ENCODE measurements around the gene ERVFRD-1.

ERVFRD-1 gene

GRCh38 chr6:11110921-11111768, at the start of gene ERVFRD-1:
TSS of gene ERVFRD-1 (minus strand) at chr6:11111725. CDS start at chr6:11105310, 6,415 bp downstream.
- DNase-seq, result no peak

- DNase-seq, result no peak
These were observed 48.7 kb upstream of the ERVFRD-1 start for GRCh38 chr6:11160199-11160598.

- DNase-seq, result peak; percentile 46
These were observed 44.1 kb upstream of the ERVFRD-1 start for GRCh38 chr6:11155589-11155988.

GRCh38 chr6:11153447-11153846, 41.9 kb upstream of the ERVFRD-1 start:
- no peak for DNase-seq

- DNase-seq, result no peak
These were observed 41.1 kb upstream of the ERVFRD-1 start for GRCh38 chr6:11152581-11152980.

GRCh38 chr6:11151488-11151887, 40.0 kb upstream of the ERVFRD-1 start:
- DNase-seq, result no peak

GRCh38 chr6:11149551-11149950, 38.0 kb upstream of the ERVFRD-1 start:
- DNase-seq, result no peak

GRCh38 chr6:11146117-11146826, 34.7 kb upstream of the ERVFRD-1 start:
- DNase-seq, result no peak

- DNase-seq, result peak; percentile 88
These were observed 32.9 kb upstream of the ERVFRD-1 start for GRCh38 chr6:11144393-11144851.

- DNase-seq, result peak; percentile 91
These were observed 32.2 kb upstream of the ERVFRD-1 start for GRCh38 chr6:11143394-11144371.

GRCh38 chr6:11142296-11143027, 30.9 kb upstream of the ERVFRD-1 start:
- no peak for DNase-seq

- DNase-seq, result no peak
These were observed 29.8 kb upstream of the ERVFRD-1 start for GRCh38 chr6:11141295-11141694.

GRCh38 chr6:11140056-11140455, 28.5 kb upstream of the ERVFRD-1 start:
- no peak for DNase-seq

- peak; percentile 19 for DNase-seq
These were observed 27.8 kb upstream of the ERVFRD-1 start for GRCh38 chr6:11139051-11139960.

GRCh38 chr6:11136809-11137208, 25.3 kb upstream of the ERVFRD-1 start:
- no peak for DNase-seq

GRCh38 chr6:11133281-11133680, 21.8 kb upstream of the ERVFRD-1 start:
- no peak for DNase-seq

GRCh38 chr6:11132194-11132888, 20.8 kb upstream of the ERVFRD-1 start:
- DNase-seq, result no peak

- DNase-seq, result no peak
These were observed 19.1 kb upstream of the ERVFRD-1 start for GRCh38 chr6:11130605-11131004.

GRCh38 chr6:11129908-11130565, 18.5 kb upstream of the ERVFRD-1 start:
- DNase-seq, result no peak

- DNase-seq, result no peak
These were observed 17.1 kb upstream of the ERVFRD-1 start for GRCh38 chr6:11128608-11129007.

Data from OCI-M1 (cell line).